Brain microvascular endothelial cell (primary cell): ENCODE measurements around the gene PSMC1.
"Not testable (repeated sequence)": the region's sequence is repeated elsewhere in the genome, so short reads cannot be mapped to it uniquely, and the experiment has no call there.

Source experiments
- DNase-seq: peaks from one replicate; pipeline ENCODE4 v3.0.0-alpha.2; 2020
- H3K27ac ChIP-seq: fragments of 250-450 bp; sonication (Bioruptor Pico); 2 replicates; pipeline ENCODE4 v1.5.1; 2020; ENCODE audit warnings: mild to moderate bottlenecking, moderate library complexity
- H3K27me3 ChIP-seq: fragments of 250-450 bp; sonication (Bioruptor Pico); replicated peaks from 2 replicates; pipeline ENCODE4 v1.5.1; 2020; ENCODE audit warnings: mild to moderate bottlenecking
- H3K36me3 ChIP-seq: fragments of 250-450 bp; sonication (Bioruptor Pico); replicated peaks from 2 replicates; pipeline ENCODE4 v1.5.1; 2020; ENCODE audit warnings: mild to moderate bottlenecking
- H3K4me3 ChIP-seq: 2 replicates; pipeline ENCODE4 v1.5.1; 2011; ENCODE audit warnings: low read depth, mild to moderate bottlenecking, control low read depth, low read length, moderate library complexity
- in situ Hi-C: cut with HindIII; loops from 2 replicates; pipeline ENCODE4 v1.10.0; 2017; ENCODE audit warnings: low sequenced_read_pairs, low pct_ligation_motif_present
- TF ChIP-seq, protein P1 (sequence below): IDR thresholded peaks from 2 replicates; pipeline ENCODE4 v1.5.1; 2011; ENCODE audit warnings: low read depth, mild to moderate bottlenecking, moderate library complexity, low read length, control low read depth, inconsistent platforms; ENCODE audit errors: missing control alignments

Gene PSMC1

DNA sequence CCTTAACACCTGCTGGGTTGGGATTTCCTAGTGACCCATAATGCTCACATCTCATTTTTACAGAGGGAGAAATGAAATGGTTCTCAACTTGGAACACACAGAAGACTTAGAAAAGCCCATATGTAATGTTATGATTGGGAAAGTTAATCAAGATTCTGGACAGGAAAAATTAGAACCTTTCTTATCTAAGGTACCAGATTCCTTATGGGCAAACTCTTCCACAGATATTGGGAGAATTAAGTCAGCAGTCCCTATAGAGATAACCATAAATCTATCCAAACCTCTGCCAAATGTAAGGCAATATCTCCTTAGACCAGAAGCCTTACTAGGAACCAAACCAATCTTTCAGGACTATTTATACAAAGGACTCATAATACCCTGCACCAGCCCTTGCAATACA, 13.9 kb upstream of the PSMC1 start:
- in situ Hi-C loops, result no loop called here
- TF ChIP-seq, protein P1, sequence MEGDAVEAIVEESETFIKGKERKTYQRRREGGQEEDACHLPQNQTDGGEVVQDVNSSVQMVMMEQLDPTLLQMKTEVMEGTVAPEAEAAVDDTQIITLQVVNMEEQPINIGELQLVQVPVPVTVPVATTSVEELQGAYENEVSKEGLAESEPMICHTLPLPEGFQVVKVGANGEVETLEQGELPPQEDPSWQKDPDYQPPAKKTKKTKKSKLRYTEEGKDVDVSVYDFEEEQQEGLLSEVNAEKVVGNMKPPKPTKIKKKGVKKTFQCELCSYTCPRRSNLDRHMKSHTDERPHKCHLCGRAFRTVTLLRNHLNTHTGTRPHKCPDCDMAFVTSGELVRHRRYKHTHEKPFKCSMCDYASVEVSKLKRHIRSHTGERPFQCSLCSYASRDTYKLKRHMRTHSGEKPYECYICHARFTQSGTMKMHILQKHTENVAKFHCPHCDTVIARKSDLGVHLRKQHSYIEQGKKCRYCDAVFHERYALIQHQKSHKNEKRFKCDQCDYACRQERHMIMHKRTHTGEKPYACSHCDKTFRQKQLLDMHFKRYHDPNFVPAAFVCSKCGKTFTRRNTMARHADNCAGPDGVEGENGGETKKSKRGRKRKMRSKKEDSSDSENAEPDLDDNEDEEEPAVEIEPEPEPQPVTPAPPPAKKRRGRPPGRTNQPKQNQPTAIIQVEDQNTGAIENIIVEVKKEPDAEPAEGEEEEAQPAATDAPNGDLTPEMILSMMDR, result no peak

GRCh38 chr14:90246936-90247335, 9.4 kb upstream of the PSMC1 start:
- Histone ChIP-seq H3K27me3 (no peaks in the 10 kb centered on the region), H3K4me3 (no peak overlapping the region), H3K27ac (no peak overlapping the region), H3K36me3 (no peaks in the 10 kb centered on the region)
- in situ Hi-C loops, result no loop called here
- no peak for DNase-seq
- TF ChIP-seq, protein P1, result no peak

More for the DNA sequence above, 13.9 kb upstream of the PSMC1 start:
- Histone ChIP-seq H3K27me3 (no peaks in the 10 kb centered on the region), H3K36me3 (no peaks in the 10 kb centered on the region), H3K4me3 (no peak overlapping the region), H3K27ac (no peak overlapping the region)
- no peak for DNase-seq

DNA sequence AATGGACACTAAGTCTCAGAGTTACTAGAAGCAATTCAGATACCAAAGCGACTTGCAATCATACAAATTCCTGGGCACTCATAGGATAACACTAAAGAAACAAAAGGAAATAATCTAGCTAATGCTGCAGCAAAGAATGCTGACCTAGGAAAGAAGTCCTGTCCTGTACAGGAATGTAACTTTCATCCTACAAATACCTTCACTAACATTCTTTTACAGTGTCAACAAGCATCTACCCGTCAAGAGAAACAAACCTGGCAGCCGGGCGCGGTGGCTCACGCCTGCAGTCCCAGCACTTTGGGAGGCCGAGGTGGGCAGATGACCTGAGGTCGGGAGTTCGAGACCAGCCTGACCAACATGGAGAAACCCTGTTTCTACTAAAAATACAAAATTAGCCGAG, 8.9 kb upstream of the PSMC1 start:
- in situ Hi-C loops, H3K4me3 ChIP-seq, H3K36me3 ChIP-seq, H3K27ac ChIP-seq, H3K27me3 ChIP-seq, DNase-seq: not testable (repeated sequence)

GRCh38 chr14:90248594-90248993, 7.8 kb upstream of the PSMC1 start:
- in situ Hi-C loops, result no loop called here
- TF ChIP-seq, protein P1, result no peak

GRCh38 chr14:90253826-90254225, 2.5 kb upstream of the PSMC1 start:
- in situ Hi-C loops, result no loop called here
- no peak overlapping the region for H3K4me3 ChIP-seq
- H3K27ac ChIP-seq, result no peak overlapping the region
- peaks cover 5% of the 10 kb centered on the region for H3K36me3 ChIP-seq
- TF ChIP-seq, protein P1, result no peak
- DNase-seq, result no peak
- no peaks in the 10 kb centered on the region for H3K27me3 ChIP-seq

More at GRCh38 chr14:90248594-90248993, 7.8 kb upstream of the PSMC1 start:
- no peak for DNase-seq
- Histone ChIP-seq H3K36me3 (no peaks in the 10 kb centered on the region), H3K4me3 (no peak overlapping the region), H3K27ac (no peak overlapping the region), H3K27me3 (no peaks in the 10 kb centered on the region)

- DNase-seq, result no peak
- H3K27me3 ChIP-seq, result no peaks in the 10 kb centered on the region
- in situ Hi-C loops, result no loop called here
- no peak overlapping the region for H3K27ac ChIP-seq
- TF ChIP-seq, protein P1, result no peak
- H3K36me3 ChIP-seq, result peaks cover 17% of the 10 kb centered on the region
- H3K4me3 ChIP-seq, result peak overlapping the region; percentile 87
These were observed 482 bp upstream of the PSMC1 start for GRCh38 chr14:90255871-90256270.
